CD4-positive, alpha-beta T cell treated with Interleukin-4 for 1 hour (primary cell): Measurements from ENCODE around the gene BNC2.

Experiments
- DNase-seq, 2 donors: peaks; one replicate each; pipeline ENCODE4 v3.0.0-alpha.2; 2020 to 2022

Gene BNC2

DNA sequence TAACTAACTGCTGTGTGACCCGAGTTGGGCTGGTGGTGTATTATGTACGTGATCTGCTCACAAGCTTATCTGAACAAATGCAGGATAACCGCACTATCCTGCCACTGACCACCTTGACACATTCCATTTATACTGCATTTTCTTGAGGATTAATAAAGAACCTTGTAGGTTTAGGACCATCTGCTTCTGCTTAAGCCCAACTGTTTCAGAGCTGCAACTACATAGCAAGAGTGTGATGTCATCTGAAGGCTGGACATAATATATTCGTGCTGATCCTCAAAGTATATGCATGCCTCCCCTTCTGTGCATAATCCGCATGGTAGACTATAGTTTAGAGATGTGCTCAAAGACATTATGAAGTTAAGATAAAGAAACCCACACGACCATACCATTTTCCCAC is 435.9 kb downstream of the BNC2 start:
- no peak for DNase-seq

DNA sequence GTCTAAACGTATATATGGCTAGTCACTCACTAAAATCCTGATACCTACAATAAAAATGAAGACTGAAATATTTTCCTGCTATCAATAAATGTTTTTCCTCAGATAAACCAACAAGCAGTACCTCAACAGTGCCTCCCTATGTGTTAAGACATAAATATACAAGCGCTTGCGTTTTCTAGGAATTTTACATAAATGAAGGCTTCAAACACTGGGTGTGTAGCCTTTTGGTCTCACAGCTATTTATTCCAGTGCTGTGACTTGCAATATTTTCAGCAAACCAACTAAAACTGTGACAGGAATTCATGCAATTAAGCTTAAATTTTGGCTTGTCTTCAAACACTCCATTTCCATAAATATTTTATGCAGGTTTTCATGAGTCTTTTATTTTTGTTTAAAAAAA is 437.0 kb downstream of the BNC2 start:
- no peak for DNase-seq

GRCh38 chr9:16431666-16432392 is 438.6 kb downstream of the BNC2 start:
- no peak for DNase-seq

GRCh38 chr9:16429671-16430070 is 440.8 kb downstream of the BNC2 start:
- no peak for DNase-seq

GRCh38 chr9:16427873-16428427 is 442.5 kb downstream of the BNC2 start:
- no peak for DNase-seq

DNA sequence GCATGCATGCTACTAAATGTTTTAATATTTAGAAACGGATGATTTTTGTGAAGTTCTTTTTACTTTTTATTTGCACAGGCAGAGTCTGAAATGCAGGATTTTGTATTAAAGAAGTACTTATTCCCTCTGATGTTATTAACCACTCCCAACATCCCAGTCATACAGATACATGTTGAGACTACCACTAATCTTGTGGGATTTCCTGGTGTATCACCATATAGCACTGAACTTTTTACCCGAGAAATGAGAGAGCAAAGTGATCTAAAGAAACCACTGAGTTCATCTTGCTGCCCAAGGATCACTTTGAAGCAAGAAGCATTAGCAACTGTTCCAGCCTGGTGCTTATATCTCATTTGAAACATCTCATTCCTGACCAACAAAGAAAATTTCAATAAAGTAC is 443.8 kb downstream of the BNC2 start:
- DNase-seq = no peak

GRCh38 chr9:16425562-16426231 is 444.8 kb downstream of the BNC2 start:
- no peak for DNase-seq

GRCh38 chr9:16422114-16422513 is 448.4 kb downstream of the BNC2 start:
- DNase-seq = no peak

- no peak for DNase-seq
Observed at GRCh38 chr9:16421532-16421931, 448.9 kb downstream of the BNC2 start.

- no peak for DNase-seq
Observed at GRCh38 chr9:16419124-16419523, 451.3 kb downstream of the BNC2 start.

- DNase-seq = no peak
Observed at GRCh38 chr9:16418721-16419120, 451.7 kb downstream of the BNC2 start.

DNA sequence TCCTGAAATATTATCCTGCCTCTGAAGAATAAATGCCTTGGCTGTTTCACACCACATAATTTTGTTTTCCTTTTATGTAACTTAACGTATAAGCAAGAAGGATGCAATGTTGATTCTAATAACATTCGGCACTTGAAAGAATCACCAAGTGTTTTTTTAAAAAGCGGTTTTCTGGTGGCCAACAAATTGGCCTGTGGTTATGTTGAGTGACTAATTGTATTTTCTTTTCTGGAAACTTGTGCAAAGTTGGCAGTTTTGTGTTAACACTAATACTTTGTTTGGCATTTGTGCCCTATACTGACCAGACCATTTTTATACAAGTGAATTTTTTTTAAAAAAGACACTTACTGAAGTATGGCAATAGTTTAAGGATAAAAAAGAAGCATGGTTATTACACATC is 452.7 kb downstream of the BNC2 start:
- no peak for DNase-seq

DNA sequence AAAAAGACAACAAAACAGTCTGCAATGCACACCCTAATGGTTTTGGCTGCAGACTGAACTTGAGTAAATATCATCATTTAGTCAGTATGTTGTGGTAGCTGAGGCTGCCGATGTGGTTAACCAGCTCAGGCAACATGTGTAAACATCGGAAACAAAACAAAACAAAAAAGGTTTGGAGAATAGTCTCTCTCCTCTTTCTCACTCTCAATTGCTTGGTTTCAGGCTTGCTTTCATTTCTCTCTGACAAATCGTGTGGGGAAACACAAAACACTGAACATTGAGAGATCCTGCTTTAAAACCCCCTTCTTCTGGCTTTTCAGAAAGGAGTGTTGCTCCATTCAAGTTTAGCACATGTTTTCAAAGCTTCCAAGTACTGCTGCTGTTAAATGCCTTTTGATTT is 453.3 kb downstream of the BNC2 start:
- DNase-seq = no peak

DNA sequence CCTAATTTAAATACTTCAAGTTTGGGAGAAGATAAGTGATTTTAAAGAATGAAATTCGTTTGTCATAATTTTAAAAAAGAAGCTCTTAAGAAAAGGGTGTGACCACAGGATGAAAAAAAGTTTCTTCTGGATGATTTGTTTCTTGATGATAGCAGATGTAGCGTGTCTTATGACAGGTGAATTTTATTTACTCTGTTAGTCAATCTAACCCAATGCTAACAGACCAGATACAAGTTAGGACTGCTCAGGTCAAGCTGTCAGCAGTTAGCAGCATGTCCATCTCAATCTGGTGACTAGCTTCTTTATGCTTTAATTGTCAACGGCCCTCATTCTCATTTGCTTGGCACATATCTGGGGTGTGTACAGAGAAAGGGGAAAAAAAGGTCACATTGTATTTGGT is 456.0 kb downstream of the BNC2 start:
- no peak for DNase-seq

DNA sequence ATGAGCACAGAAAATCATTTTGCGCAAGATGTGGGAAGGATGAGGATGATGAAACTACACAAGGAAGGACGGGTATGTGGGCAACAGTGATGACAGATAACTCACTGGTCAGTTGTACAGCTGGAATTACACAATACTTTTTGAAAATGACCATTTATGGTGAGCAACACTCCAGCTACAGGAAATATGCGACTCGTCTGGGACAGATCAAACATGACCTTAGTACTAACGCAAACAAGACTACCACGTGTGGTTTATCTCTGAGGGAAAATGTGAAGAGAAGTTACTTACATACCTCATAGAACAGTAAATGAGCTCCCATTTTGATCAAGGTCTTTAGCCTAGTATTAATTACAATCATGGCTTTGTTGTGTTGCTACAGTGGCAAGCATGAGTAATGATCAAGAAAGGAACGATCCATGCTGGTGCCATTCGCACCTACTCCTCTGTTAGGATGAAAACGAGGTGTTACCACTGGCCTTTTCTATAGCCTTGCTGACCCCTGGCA is 456.9 kb downstream of the BNC2 start:
- no peak for DNase-seq

DNA sequence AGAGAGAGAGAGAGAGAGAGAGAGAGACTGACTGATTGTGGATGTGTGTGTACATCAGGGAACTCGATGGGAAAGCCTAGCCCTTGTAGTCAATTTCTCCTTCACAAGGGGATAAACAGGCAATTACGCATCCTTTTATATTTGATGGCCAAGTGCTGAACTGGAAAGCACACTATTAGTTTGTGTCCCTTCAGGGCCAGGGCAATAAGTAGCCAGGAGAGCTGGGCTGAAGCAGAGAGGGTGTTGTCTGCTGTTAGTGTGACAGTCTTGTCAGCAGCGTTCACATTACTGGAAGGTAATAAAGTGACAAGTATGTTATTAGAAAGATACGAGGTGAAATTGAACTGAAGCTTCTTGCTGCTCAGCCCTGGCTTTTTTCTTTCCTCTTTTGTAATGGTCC is 457.7 kb downstream of the BNC2 start:
- no peak for DNase-seq

- no peak for DNase-seq
Observed at GRCh38 chr9:16411311-16411710, 459.2 kb downstream of the BNC2 start.

DNA sequence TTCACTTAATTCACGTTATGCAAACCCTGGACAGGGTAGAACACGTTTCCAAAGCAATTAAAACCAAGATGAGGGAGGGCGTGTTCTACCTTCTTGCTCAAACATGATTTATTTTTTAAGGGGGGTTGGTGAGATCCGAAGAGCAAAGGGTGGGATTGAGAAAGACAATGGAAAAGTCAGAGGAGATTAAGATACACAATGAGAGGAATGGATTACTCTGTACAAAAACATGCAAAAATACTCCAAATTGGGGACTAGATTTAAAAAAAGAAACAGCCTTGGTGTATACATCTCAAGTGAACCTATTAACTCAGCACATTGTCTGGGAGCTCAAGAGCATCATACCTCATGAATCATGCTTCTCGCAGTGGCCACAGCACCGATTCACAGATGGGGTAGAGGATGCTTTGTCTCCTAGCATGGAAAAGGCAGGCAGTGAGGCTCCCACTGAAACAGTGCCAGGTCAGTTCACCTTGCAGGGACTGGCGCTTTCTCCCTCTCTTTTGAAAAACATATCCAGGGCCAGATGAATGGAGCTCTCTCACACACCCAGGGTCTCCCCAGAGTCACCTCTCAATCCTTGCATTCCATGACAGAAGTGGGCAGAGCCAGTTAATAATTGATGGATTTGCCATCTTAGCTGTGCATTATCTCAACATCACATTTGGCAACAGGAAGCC is 459.7 kb downstream of the BNC2 start:
- no peak for DNase-seq

DNA sequence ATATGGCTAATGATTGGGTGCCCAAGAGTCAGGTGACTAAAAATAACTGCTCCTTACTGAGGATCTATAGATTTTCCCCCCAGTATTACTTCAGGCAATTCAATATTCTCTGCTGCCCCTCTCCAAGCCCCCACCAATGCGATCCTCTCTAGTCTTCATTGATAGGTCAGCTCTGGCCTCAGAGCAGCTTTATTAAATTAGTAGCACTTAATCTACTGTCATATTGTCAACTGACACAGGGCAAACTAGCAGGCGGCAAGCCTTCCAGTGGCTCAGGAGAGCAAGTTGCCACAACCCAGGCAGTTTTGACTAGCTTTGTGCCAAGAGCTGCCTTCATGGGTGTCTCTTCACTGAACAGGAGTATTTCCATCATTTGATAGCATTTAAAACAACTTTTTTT is 462.9 kb downstream of the BNC2 start:
- no peak for DNase-seq

- no peak for DNase-seq
Observed at GRCh38 chr9:16406526-16407225, 463.8 kb downstream of the BNC2 start.

GRCh38 chr9:16405421-16405820 is 465.0 kb downstream of the BNC2 start:
- no peak for DNase-seq

DNA sequence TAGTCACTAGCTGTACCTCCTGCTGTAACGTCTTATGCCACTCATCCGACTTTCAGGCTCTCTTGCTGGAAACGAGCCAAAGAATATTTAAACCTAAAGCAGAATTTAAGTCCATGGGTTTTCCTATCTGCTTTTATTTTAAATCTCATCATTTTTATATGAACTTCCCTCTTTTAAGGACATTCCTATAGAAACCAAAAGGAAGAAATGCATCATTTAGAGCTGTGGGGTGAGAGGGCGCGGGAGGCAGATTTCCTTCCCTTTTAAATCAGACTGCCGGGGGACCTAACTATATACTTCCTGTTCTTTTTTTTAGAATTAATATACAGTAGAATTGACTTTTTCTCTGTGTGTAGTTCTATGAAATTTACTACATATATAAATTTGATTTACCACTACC is 468.8 kb downstream of the BNC2 start:
- no peak for DNase-seq

DNA sequence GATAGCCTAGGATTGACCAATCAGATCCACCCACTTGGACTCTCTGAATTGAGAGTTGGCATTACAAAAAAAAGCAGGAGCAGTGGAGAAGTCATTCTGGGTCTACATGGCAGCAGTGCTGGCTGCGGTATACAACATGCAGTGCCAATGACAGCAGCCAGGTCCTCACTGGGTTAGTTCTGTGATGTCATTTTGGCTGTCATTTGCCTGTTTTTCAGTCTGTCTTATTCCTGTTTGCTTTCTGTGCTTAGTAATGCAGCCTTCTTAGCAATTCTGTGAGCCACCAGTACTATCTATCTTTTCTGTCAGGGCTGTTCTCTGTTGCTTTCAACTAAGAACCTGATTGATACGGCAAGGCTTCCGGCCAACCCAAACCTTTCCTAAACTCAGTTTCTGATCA is 471.8 kb downstream of the BNC2 start:
- DNase-seq = no peak
